ENCODE results near the gene ZNF618.

Gene ZNF618

GRCh38 chr9:113853333-113853732 lies 22.8 kb upstream of the ZNF618 start:
- 100% methylated on average over 1 of the region's 2 CpGs for WGBS (ENCODE audit: insufficient coverage)
- Histone ChIP-seq H3K27ac (ENCODE audit: insufficient read depth in 1 of 2, low read depth in 1 of 2, low read length in 2 of 2, poor library complexity in 1 of 2, severe bottlenecking in 2 of 2) (no peak overlapping the region), H3K27me3 (replicated peaks in 2 of 5; ENCODE audit: control insufficient read depth in 4 of 5, insufficient read depth in 5 of 5, low read length in 4 of 5) (peaks cover 0 to 1% (median 0%) of the 10 kb centered on the region in 5 experiments), H3K4me1 (ENCODE audit: control extremely low read depth in 1 of 4, control insufficient read depth in 4 of 4, insufficient read depth in 4 of 4, low read length in 3 of 4) (no peaks in the 10 kb centered on the region), H3K36me3 (ENCODE audit: control insufficient read depth in 4 of 4, insufficient read depth in 4 of 4, low read length in 3 of 4) (no peaks in the 10 kb centered on the region), H3K4me3 (ENCODE audit: control insufficient read depth in 1 of 7, extremely low read depth in 1 of 7, insufficient read depth in 4 of 7, low read depth in 2 of 7, low read length in 6 of 7) (no peak overlapping the region), H3K9me3 (ENCODE audit: control extremely low read depth in 1 of 5, control insufficient read depth in 4 of 5, insufficient read depth in 2 of 5, low read depth in 1 of 5, low read length in 4 of 5) (peaks cover 0 to 11% (median 5%) of the 10 kb centered on the region in 5 experiments)
- CTCF ChIA-PET, result interaction anchor here (0.9 to 1.1 kb wide), 3 partner anchors 13 to 141 kb away, joined by 3 read pairs; no protein-coding TSS in a partner anchor
- DNase-seq, result peak in 2 of 3 donors; percentile 14 to 21
- POLR2A ChIA-PET, result no interaction called here

GRCh38 chr9:113854310-113854709 lies 21.8 kb upstream of the ZNF618 start:
- no peak for DNase-seq
- Histone ChIP-seq H3K27ac (ENCODE audit: insufficient read depth in 1 of 2, low read depth in 1 of 2, low read length in 2 of 2, poor library complexity in 1 of 2, severe bottlenecking in 2 of 2) (no peak overlapping the region), H3K9me3 (ENCODE audit: control extremely low read depth in 1 of 5, control insufficient read depth in 4 of 5, insufficient read depth in 2 of 5, low read depth in 1 of 5, low read length in 4 of 5) (peaks cover 0 to 11% (median 5%) of the 10 kb centered on the region in 5 experiments), H3K4me3 (ENCODE audit: control insufficient read depth in 1 of 7, extremely low read depth in 1 of 7, insufficient read depth in 4 of 7, low read depth in 2 of 7, low read length in 6 of 7) (no peak overlapping the region), H3K4me1 (ENCODE audit: control extremely low read depth in 1 of 4, control insufficient read depth in 4 of 4, insufficient read depth in 4 of 4, low read length in 3 of 4) (no peaks in the 10 kb centered on the region), H3K27me3 (replicated peaks in 2 of 5; ENCODE audit: control insufficient read depth in 4 of 5, insufficient read depth in 5 of 5, low read length in 4 of 5) (peaks cover 0 to 1% (median 0%) of the 10 kb centered on the region in 5 experiments), H3K36me3 (ENCODE audit: control insufficient read depth in 4 of 4, insufficient read depth in 4 of 4, low read length in 3 of 4) (no peaks in the 10 kb centered on the region)
- 94% methylated on average over 2 of the region's 2 CpGs for WGBS (ENCODE audit: insufficient coverage)
- ChIA-PET POLR2A (no interaction called here), CTCF (interaction anchor here (0.6 to 1.0 kb wide), 2 partner anchors 65 to 654 kb away, joined by 3 read pairs; no protein-coding TSS in a partner anchor)

GRCh38 chr9:113857875-113858274 lies 18.2 kb upstream of the ZNF618 start:
- Histone ChIP-seq H3K27ac (ENCODE audit: insufficient read depth in 1 of 2, low read depth in 1 of 2, low read length in 2 of 2, poor library complexity in 1 of 2, severe bottlenecking in 2 of 2) (no peak overlapping the region), H3K27me3 (replicated peaks in 2 of 5; ENCODE audit: control insufficient read depth in 4 of 5, insufficient read depth in 5 of 5, low read length in 4 of 5) (peaks cover 0 to 1% (median 0%) of the 10 kb centered on the region in 5 experiments), H3K9me3 (ENCODE audit: control extremely low read depth in 1 of 5, control insufficient read depth in 4 of 5, insufficient read depth in 2 of 5, low read depth in 1 of 5, low read length in 4 of 5) (peaks cover 0 to 2% (median 0%) of the 10 kb centered on the region in 5 experiments), H3K36me3 (ENCODE audit: control insufficient read depth in 4 of 4, insufficient read depth in 4 of 4, low read length in 3 of 4) (no peaks in the 10 kb centered on the region), H3K4me3 (ENCODE audit: control insufficient read depth in 1 of 7, extremely low read depth in 1 of 7, insufficient read depth in 4 of 7, low read depth in 2 of 7, low read length in 6 of 7) (no peak overlapping the region), H3K4me1 (ENCODE audit: control extremely low read depth in 1 of 4, control insufficient read depth in 4 of 4, insufficient read depth in 4 of 4, low read length in 3 of 4) (no peaks in the 10 kb centered on the region)
- CTCF ChIA-PET, result interaction anchor here (1.3 to 1.8 kb wide), 2 partner anchors 16 to 19 kb away, joined by 3 to 5 read pairs; no protein-coding TSS in a partner anchor
- WGBS (ENCODE audit: insufficient coverage), result 93% methylated on average over 3 of the region's 4 CpGs
- DNase-seq, result no peak
- POLR2A ChIA-PET, result no interaction called here

GRCh38 chr9:113858282-113858681 lies 17.8 kb upstream of the ZNF618 start:
- no peaks in the 10 kb centered on the region for H3K36me3 ChIP-seq (ENCODE audit: control insufficient read depth in 4 of 4, insufficient read depth in 4 of 4, low read length in 3 of 4)
- no peak overlapping the region for H3K4me3 ChIP-seq (ENCODE audit: control insufficient read depth in 1 of 7, extremely low read depth in 1 of 7, insufficient read depth in 4 of 7, low read depth in 2 of 7, low read length in 6 of 7)
- H3K27me3 ChIP-seq (replicated peaks in 2 of 5; ENCODE audit: control insufficient read depth in 4 of 5, insufficient read depth in 5 of 5, low read length in 4 of 5), result peaks cover 0 to 1% (median 0%) of the 10 kb centered on the region in 5 experiments
- ChIA-PET CTCF (interaction anchor here (1.3 to 1.8 kb wide), 2 partner anchors 16 to 19 kb away, joined by 3 to 5 read pairs; no protein-coding TSS in a partner anchor), POLR2A (no interaction called here)
- H3K9me3 ChIP-seq (ENCODE audit: control extremely low read depth in 1 of 5, control insufficient read depth in 4 of 5, insufficient read depth in 2 of 5, low read depth in 1 of 5, low read length in 4 of 5), result peaks cover 0 to 4% (median 0%) of the 10 kb centered on the region in 5 experiments
- no peak for DNase-seq
- 100% methylated on average over 1 of the region's 1 CpG for whole genome bisulfite sequencing (ENCODE audit: insufficient coverage)
- H3K27ac ChIP-seq (ENCODE audit: insufficient read depth in 1 of 2, low read depth in 1 of 2, low read length in 2 of 2, poor library complexity in 1 of 2, severe bottlenecking in 2 of 2), result no peak overlapping the region
- no peaks in the 10 kb centered on the region for H3K4me1 ChIP-seq (ENCODE audit: control extremely low read depth in 1 of 4, control insufficient read depth in 4 of 4, insufficient read depth in 4 of 4, low read length in 3 of 4)

- no peaks in the 10 kb centered on the region for H3K4me1 ChIP-seq (ENCODE audit: control extremely low read depth in 1 of 4, control insufficient read depth in 4 of 4, insufficient read depth in 4 of 4, low read length in 3 of 4)
- no peak overlapping the region for H3K4me3 ChIP-seq (ENCODE audit: control insufficient read depth in 1 of 7, extremely low read depth in 1 of 7, insufficient read depth in 4 of 7, low read depth in 2 of 7, low read length in 6 of 7)
- 100% methylated on average over 2 of the region's 2 CpGs for WGBS (ENCODE audit: insufficient coverage)
- no peaks in the 10 kb centered on the region for H3K27me3 ChIP-seq (replicated peaks in 2 of 5; ENCODE audit: control insufficient read depth in 4 of 5, insufficient read depth in 5 of 5, low read length in 4 of 5)
- ChIA-PET CTCF (interaction anchor here (0.9 kb wide), 1 partner anchor 13 kb away, joined by 3 read pairs; no protein-coding TSS in a partner anchor), POLR2A (no interaction called here)
- no peaks in the 10 kb centered on the region for H3K36me3 ChIP-seq (ENCODE audit: control insufficient read depth in 4 of 4, insufficient read depth in 4 of 4, low read length in 3 of 4)
- no peak for DNase-seq
- H3K27ac ChIP-seq (ENCODE audit: insufficient read depth in 1 of 2, low read depth in 1 of 2, low read length in 2 of 2, poor library complexity in 1 of 2, severe bottlenecking in 2 of 2), result no peak overlapping the region
- peaks cover 0 to 4% (median 0%) of the 10 kb centered on the region in 5 experiments for H3K9me3 ChIP-seq (ENCODE audit: control extremely low read depth in 1 of 5, control insufficient read depth in 4 of 5, insufficient read depth in 2 of 5, low read depth in 1 of 5, low read length in 4 of 5)
Observed at GRCh38 chr9:113863345-113863744, 12.8 kb upstream of the ZNF618 start.

- H3K9me3 ChIP-seq (ENCODE audit: control extremely low read depth in 1 of 5, control insufficient read depth in 4 of 5, insufficient read depth in 2 of 5, low read depth in 1 of 5, low read length in 4 of 5), result no peaks in the 10 kb centered on the region
- no peaks in the 10 kb centered on the region for H3K36me3 ChIP-seq (ENCODE audit: control insufficient read depth in 4 of 4, insufficient read depth in 4 of 4, low read length in 3 of 4)
- no peak for DNase-seq
- H3K27me3 ChIP-seq (replicated peaks in 2 of 5; ENCODE audit: control insufficient read depth in 4 of 5, insufficient read depth in 5 of 5, low read length in 4 of 5), result peaks cover 0 to 3% (median 0%) of the 10 kb centered on the region in 5 experiments
- H3K27ac ChIP-seq (ENCODE audit: insufficient read depth in 1 of 2, low read depth in 1 of 2, low read length in 2 of 2, poor library complexity in 1 of 2, severe bottlenecking in 2 of 2), result no peak overlapping the region
- ChIA-PET CTCF (no interaction called here), POLR2A (no interaction called here)
- no peak overlapping the region for H3K4me3 ChIP-seq (ENCODE audit: control insufficient read depth in 1 of 7, extremely low read depth in 1 of 7, insufficient read depth in 4 of 7, low read depth in 2 of 7, low read length in 6 of 7)
- WGBS (ENCODE audit: insufficient coverage), result 100% methylated on average over 2 of the region's 3 CpGs
- H3K4me1 ChIP-seq (ENCODE audit: control extremely low read depth in 1 of 4, control insufficient read depth in 4 of 4, insufficient read depth in 4 of 4, low read length in 3 of 4), result no peaks in the 10 kb centered on the region
Observed at GRCh38 chr9:113868501-113868900, 7.6 kb upstream of the ZNF618 start.

- POLR2A ChIA-PET, result no interaction called here
- Histone ChIP-seq H3K4me3 (ENCODE audit: control insufficient read depth in 1 of 7, extremely low read depth in 1 of 7, insufficient read depth in 4 of 7, low read depth in 2 of 7, low read length in 6 of 7) (no peak overlapping the region), H3K9me3 (ENCODE audit: control extremely low read depth in 1 of 5, control insufficient read depth in 4 of 5, insufficient read depth in 2 of 5, low read depth in 1 of 5, low read length in 4 of 5) (no peaks in the 10 kb centered on the region), H3K36me3 (ENCODE audit: control insufficient read depth in 4 of 4, insufficient read depth in 4 of 4, low read length in 3 of 4) (no peaks in the 10 kb centered on the region), H3K27ac (ENCODE audit: insufficient read depth in 1 of 2, low read depth in 1 of 2, low read length in 2 of 2, poor library complexity in 1 of 2, severe bottlenecking in 2 of 2) (no peak overlapping the region), H3K27me3 (replicated peaks in 2 of 5; ENCODE audit: control insufficient read depth in 4 of 5, insufficient read depth in 5 of 5, low read length in 4 of 5) (peaks cover 0 to 6% (median 0%) of the 10 kb centered on the region in 5 experiments), H3K4me1 (ENCODE audit: control extremely low read depth in 1 of 4, control insufficient read depth in 4 of 4, insufficient read depth in 4 of 4, low read length in 3 of 4) (peaks cover 2 to 9% (median 4%) of the 10 kb centered on the region in 4 experiments)
- no peak for DNase-seq
- WGBS (ENCODE audit: insufficient coverage), result 97% methylated on average over 9 of the region's 10 CpGs
- CTCF ChIA-PET, result interaction anchor here (1.1 kb wide), 1 partner anchor 65 kb away, joined by 3 read pairs; no protein-coding TSS in a partner anchor
Observed at GRCh38 chr9:113872485-113873143, 3.5 kb upstream of the ZNF618 start.
